ENCODE results near the gene CDH9.

Gene CDH9, protein sequence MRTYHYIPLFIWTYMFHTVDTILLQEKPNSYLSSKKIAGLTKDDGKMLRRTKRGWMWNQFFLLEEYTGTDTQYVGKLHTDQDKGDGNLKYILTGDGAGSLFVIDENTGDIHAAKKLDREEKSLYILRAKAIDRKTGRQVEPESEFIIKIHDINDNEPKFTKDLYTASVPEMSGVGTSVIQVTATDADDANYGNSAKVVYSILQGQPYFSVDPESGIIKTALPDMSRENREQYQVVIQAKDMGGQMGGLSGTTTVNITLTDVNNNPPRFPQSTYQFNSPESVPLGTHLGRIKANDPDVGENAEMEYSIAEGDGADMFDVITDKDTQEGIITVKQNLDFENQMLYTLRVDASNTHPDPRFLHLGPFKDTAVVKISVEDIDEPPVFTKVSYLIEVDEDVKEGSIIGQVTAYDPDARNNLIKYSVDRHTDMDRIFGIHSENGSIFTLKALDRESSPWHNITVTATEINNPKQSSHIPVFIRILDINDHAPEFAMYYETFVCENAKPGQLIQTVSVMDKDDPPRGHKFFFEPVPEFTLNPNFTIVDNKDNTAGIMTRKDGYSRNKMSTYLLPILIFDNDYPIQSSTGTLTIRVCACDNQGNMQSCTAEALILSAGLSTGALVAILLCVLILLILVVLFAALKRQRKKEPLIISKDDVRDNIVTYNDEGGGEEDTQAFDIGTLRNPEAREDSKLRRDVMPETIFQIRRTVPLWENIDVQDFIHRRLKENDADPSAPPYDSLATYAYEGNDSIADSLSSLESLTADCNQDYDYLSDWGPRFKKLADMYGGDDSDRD

DNA sequence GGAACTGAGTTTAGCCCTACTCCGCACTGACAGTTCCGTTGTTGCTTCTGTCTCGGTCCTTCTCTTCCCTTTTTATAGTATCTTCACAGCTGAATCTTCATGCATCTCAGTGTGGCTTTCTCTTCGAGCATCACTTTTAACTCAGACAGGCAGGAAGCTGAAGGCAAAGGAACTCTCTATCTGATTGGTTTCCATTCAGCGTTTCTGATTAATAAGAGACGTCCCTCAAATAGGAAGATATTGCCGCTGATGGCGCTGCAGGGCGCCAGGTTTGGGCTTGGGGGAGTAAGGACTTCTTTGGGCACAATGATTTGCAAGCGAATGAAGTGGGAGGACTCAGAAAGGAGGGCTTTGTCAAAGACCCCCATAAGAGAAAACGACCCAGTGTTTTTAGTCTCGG is at the start of gene CDH9:
TSS of gene CDH9 (minus strand) at position 111 of the 400 bp plus-strand sequence. CDS start 50,253 bp downstream, outside the sequence.
- no peak for DNase-seq

DNA sequence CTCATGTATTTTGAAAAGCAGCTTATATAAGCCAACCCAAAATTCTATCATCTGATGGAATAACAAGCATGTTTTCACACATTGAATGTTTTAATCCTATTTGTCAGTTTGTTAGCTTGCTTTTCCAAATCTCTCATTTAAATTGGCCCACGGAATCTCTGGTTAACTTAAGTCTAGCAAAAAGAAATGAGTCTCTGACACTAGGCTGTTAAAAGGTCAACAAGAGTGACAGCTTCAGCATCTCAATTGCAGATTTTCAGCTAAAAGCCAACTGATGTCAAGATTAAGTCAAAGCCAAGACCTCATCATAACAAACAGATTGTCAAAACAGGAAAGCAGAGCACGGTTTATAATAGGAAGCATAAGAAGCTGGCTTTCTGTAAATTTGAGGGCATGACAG is 49.4 kb upstream of the CDH9 start:
- DNase-seq, result no peak

DNA sequence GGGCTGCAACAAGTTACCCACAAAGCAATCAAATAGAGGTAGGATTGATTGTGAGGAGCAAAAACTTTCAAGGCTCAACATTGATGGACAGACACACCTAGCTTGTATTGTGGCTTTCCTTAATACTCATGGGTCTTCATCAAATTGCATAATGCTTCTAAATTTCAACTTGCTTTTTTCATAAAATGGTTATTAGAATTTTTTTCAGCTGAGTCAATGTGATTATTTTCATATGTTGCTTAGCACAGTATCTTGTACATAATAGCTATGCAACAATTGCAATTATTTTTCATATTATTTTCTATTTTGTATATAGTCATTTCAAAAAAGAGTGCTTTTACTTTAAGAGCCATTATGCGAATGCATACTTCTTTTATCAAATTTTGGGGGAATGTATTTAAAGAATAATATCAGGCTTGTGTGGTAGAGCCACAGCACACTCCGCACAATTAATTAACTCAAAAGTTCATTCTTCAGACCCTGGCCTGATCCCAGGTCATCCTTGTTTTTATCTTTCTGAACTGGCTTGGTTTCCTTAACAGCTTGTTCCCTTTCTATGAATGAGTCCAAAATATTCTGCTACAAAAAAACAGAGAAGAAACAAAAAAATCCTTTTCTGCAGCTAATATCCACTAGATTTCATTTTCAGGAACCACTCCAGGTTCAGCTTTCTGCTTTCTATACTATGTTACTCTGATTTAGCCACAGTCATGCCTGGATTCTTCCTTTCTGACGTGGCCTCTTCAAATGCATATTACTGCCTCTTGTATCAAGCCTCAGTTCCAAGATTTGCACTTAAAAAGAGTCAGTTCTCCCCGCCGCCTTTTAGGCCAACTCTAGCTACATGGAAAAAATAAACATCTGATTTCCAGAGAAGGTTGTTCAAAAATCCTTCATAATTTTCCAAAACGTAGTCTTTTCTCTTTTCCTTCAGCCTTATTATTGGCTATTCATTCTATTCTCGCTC is 45.3 kb upstream of the CDH9 start:
- no peak for DNase-seq

DNA sequence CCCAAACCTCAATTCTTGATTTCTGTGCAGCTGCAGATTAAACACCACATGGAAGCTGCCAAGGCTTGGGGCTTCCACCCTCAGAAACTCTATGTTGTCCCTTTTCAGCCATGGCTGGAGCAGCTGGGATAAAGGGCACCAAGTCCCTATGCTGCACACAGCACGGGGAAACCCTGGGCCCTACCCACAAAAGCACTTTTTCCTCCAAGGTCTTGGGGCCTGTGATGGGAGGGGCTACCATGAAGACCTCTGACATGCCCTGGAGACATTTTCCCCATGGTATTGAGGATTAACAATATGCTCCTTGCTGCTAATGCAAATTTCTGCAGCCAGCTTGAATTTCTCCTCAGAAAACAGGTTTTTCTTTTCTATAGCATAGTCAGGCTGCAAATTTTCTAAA is 41.8 kb upstream of the CDH9 start:
- no peak for DNase-seq

DNA sequence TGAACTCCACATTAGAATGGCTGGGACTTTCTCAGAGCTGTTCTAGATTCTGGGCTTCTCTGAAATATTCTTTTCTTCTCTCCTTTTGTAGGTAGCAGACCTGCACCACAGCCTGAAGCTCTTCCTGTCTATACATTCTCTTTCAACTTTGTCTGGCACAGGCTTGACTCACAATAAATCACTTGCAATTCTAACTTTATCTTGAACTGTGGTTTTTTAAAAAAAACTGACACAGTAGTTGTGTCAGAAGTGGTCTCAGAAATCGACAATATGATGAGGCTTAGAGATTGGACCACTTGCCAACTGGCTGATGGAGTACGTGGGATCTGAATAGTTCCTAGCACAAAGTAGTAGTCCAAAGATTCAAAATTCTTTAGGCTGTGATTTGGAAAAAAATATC is 24.1 kb upstream of the CDH9 start:
- DNase-seq, result no peak

DNA sequence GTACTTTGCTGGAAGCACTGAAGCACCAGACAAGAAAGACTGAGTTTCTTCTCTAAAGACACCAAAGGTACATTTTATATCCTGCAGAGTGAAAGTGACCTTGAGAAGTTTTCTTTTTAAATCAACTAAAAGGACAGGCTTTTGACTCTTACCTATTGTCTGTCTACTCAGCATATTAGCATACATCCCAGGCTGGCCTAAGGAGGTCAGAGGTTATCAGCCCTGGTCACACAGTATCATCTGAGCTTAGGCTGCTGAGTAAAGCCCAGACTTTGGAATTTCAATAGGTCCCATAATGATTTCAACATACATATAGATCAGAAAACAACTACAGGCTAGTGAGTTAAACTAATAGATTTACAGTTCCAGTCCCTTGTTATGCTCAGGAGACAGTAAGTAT is 10.1 kb upstream of the CDH9 start:
- no peak for DNase-seq

DNA sequence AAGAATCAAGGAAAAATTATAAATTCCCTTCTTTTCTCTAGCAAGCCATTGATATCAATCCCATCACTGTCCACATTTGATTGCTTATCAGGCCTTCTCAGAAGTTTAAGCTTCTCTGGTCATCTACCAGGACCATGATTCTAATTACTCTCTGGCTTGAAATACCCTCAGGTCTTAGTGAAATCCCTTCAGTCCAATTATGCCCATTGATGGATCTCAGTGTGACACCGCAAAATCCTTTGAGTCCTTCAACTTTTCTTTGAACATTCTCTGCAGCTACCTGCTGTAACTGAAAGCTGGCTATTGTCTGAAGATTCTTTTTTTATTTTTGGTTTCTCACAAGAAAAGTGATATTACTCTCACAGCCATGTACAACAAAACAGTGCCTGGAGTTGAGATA is 3.0 kb upstream of the CDH9 start:
- DNase-seq, result no peak

DNA sequence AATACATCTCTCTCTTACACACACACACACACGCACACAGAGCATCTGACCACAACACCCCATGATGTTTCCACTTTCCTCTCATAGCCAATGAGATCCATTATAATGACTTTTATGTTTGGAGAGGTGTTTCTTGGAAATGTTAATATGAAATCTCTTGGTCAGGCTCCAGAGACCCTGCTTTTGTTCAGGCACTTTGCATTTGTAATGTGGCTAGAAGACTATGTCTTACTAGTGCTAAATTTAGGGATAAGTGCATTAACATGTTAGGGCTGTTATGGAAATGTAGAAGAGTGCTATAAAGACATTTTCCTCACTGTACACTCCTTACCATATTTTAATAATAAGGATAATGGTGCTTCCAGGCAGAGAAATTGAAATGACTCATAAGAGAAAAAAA is 3.8 kb downstream of the CDH9 start:
- no peak for DNase-seq

DNA sequence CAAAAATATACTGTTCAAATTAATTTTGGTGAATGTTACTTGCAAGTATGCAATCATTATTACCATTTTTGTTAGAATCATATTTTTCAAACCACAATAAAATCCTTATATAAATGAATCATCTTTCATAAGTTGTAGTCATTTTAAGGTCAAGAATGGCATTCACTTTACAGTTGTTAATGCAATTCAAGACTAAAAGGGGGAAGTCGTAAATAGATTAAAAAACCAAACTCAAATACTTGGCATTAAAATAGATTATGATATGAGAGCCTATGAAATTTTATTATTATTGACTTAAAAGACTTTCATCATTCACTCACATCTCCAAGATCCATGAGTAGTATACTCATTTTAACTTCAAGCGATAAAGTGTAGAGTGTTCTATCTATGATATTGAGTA is 11.6 kb downstream of the CDH9 start:
- DNase-seq, result no peak

DNA sequence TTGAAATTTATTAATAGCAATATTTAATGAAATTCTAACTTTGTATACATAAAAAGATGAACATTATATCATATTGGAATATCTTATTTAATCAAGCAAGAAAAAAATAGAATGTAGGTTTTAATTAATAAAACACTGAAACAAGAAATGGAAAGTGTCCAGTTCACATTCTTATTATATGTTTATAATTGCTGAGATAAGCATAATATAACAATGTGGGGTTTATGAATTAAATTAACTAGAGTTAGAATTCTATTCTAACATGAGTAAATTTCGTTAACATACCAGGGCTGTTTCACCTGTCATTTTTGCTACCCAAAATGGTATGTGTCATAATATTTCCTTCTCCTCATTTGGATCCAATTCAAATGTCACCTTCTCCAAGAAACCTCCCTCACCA is 12.3 kb downstream of the CDH9 start:
- no peak for DNase-seq

DNA sequence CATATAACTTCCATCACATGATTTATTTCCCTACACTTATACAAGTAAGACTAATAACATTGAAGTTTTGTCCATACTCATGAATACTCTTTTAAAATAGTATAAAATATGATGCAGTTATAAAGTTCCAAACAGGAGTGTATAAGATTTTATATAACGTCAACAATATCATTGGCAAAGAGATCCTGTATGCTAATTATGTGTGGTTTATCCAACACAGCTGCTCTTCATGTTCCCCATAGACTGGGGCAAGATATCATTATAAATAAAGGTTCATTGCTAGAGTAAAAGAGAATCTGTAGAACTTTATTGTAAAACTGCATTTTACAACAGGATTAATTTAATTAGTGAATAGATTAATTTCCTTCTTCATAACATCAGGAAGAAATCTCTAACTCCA is 16.9 kb downstream of the CDH9 start:
- DNase-seq, result no peak

DNA sequence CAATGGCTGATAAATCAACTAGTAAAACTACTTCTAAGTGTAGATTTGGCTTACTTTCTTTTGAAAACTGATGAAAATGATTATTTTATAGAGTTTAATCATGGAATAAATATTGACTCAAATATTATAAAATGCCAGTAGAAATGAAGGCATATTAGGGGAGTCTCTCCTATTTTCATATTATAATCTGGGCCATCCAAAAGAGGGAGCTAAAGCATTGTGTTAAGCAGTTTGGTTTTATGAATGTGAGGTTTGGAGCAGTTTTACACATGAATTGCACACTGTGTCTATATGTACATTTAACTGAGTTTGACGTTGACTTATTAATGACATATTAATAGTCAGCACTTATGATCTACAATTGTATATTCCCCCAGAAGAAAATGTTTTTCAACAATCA is 17.4 kb downstream of the CDH9 start:
- no peak for DNase-seq

DNA sequence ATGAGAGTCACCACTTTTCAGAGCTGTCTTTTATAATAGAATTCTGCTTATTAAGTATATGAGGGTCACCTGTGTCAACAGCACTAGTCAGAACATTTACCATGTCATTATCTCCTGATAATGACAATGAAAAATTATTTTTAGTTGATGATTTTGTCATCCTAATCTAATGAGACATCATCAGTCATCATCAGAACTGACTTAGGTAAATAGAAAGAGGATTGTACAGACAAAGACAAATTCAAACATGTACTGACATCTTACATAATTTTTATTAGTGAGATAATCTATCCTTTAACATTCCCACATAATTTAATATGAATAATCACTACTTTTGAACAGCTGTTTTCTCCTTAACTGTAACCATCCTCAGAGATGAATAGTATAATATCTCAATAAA is 22.6 kb downstream of the CDH9 start:
- no peak for DNase-seq

DNA sequence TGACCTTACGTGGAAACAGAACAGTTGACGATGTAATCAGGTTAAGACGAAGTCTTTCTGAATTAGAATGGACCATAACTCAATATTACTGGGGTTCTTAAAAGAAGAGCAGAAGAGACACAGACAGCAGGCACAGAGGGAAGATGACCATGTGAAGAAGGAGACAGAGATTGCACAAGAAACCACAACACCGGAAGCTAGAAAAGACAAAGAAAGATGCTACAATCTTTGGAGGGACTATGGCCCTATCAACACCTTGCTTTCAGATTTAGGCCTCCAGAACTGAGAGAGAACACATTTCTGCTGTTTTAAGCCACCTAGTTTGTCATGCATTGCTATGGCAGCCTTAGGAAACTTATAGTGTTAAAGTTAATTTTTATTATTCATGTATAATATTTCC is 27.1 kb downstream of the CDH9 start:
- DNase-seq, result no peak

DNA sequence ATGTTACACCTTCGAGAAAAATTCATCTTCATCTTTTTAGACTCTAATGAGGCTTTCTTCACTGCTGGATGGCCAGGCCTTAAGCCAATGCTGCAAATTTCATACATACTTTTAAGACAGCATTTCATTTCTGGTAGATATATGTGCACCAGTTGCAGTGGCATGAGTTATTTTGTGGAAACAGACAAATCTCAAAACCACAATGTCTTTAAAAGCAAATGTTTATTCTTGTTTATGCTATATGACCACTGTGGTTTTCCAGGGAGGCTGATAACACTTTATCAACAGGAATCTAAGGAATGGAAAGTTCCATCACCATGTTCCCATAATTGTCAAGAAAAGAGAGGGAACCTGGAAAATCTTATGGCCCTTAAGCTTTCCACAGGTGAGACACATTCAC is 27.7 kb downstream of the CDH9 start:
- no peak for DNase-seq

DNA sequence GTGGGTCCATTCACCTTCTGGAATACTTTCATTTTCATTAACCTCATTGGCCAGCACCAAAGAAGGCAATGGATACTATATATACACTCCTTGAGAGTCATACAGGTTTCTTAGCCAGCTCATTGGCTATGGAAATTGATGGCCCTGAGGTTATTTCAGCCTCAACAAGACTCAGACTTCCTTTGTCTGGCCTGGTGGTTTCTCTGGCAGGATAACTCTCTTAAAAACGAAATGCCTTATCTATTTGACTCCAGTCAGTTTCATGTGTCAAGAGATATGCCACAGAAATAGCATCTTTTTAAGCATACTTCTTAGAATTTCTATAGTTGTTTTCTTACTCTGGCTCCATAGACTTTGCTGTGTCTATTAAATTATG is 28.9 kb downstream of the CDH9 start:
- no peak for DNase-seq

DNA sequence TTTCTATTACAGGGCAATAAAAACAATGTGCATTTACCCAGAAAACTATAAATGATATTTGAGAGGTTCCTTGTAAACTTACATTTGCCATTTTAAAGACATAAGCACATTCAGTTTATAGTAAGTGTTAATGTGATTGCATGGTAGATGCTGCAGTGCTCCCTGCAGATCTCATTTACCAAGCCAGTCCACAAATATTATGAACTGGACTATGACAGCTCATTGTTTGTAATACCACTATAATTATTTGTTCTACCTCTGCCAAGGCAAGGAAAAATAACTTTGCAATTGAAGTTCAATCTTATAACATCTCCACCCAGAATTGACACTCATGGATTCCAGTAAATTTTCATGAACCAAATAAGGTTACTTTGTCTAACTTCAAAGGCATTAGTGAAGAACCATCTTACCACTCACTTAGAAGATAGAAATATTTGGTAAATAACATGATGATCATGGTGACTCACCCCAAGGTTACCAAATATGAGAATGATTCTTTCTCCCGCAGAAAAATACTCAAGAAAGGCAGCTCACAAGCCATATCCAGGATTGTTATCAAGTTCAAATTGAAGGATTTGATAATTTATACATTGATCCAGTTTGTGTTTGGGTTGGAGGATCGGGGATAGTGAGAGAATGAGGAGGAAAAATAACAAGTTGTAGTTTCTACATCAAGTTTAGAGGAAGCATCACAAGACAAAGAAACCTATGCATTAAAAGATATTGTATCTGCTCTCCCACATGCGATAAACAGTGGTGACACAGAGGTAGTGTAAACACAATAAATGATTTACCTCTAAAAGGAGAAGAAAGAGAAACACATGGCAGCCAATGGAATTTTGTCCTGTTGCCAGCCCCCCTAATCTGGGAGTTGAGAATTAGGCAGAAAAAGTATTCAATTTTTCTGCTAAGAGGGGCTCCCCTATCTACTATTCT is 29.5 kb downstream of the CDH9 start:
- no peak for DNase-seq

DNA sequence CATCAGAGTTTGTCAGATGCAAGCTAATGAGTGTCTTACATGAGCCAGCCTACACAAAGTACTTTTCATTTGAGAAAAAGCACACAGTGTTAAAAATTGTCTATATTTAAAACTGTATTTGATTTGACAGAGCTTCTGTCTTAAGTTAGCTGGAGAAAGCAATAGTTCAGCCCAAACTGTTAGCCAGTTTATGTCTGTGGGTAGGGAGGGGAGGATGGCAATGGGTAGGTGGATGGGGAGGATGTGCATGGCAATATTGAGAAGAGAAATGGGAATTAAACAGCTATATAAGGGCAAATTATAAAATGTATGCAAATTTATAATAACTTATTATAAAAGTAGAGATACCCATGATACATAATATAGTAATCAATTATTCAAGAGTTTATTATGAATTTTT is 31.3 kb downstream of the CDH9 start:
- no peak for DNase-seq

DNA sequence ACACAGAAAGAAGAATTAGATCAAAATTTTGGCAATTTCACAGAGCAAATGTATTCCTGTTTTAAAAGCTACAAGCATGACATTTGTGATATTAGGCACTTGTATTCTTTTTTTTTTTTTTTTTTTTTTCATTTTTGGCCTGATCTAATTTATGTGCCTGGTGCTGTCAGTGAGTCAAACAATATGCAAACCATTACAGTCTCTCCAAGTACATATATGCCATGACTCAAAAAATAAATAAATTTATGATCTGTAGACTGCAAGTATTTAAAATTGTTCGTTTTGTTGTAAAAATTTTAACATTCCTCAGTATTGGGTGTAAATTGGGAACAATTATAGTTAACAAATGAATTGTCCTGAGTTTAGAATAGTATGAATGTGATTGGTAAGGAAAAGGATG is 51.4 kb downstream of the CDH9 start:
- no peak for DNase-seq

DNA sequence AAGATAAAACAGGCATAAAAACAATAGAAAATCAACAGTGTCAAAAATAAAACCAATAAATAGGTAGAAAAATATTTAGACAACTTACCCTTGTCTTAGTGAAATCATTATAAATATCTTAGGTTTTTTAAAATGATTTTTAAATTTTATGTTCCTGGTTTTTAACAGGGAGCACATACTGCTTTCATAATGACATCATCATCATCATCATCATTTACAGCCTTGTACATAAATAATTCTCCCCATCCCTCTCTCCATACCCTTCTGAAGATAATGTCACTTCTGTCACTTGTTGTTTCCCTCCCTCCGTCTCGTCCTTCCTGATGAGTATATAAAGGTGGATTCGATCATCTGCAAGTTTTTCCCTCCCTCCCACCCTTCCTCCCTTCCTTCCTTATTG is 56.6 kb downstream of the CDH9 start:
- no peak for DNase-seq

DNA sequence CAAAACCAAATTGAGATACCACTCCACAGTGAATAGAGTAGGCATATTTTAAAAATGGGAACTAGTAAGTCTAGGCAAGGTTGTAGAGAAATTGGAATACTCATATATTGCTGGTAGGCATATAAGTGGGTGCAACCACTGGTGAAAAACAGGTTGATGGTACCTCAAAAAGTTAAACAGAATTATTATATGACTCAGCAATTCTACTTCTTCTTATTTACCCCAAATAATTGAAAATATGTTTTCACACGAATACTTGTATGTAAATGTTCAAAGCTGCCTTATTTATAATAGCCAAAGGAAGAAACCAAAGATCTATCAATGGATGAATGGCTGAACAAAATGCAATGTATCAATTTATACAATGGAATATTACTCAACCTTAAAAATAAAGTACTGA is 79.1 kb downstream of the CDH9 start:
- DNase-seq, result no peak

DNA sequence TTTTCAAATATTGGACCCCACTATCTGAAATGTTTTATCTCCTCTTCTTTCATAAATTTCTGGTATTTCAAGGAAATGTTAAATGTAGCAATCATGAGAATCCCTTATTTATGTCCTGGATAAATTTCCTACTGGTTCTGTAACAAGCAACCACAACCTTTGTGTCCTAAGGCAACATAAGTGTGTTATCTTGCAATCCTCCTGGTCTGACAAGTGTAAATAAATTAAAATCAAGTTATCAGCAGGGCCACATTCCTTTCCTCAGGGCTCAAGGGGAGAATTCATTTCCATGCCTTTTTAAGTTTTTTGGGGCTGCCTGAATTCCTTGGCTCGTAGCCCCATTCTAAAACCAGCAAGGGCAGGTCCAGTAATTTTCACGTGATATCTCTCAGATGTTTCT is 83.2 kb downstream of the CDH9 start:
- no peak for DNase-seq

Measured in left hindlimb (tissue), 1 donor.